Heart left ventricle (tissue), 16 donors: ENCODE measurements around the gene GET3. TPM values are rescaled to one million over a fixed set of nuclear protein-coding genes. Genes with fewer than 3 reads are reported as not detected.

ENCODE experiments used
- ATAC-seq, 4 donors: fragments of 200-7000 bp; cut with Tn5 transposase; one replicate each; pipeline ENCODE4 v1.9.1; 2020 to 2022; ENCODE audit warnings: moderate library complexity in 4 of 4, mild to moderate bottlenecking in 3 of 4, moderate number of reproducible peaks in 1 of 4
- DNase-seq, 5 donors: peaks; one replicate each; pipeline ENCODE4 v3.0.0-alpha.2; 2020
- H3K27ac ChIP-seq, 12 donors: fragments of 200-600 bp; sonication (generic) in 4 of 12; one replicate each; pipeline versions ENCODE4 v1.5.0 to v1.8.0; 2016 to 2022; ENCODE audit warnings: mild to moderate bottlenecking in 2 of 12
- H3K27me3 ChIP-seq, 9 donors: fragments of 200-600 bp; sonication (generic) in 2 of 9; one replicate each; pipeline versions ENCODE4 v1.5.1 to v1.8.0; 2016 to 2022; ENCODE audit warnings: mild to moderate bottlenecking in 3 of 9
- H3K36me3 ChIP-seq, 9 donors: fragments of 200-600 bp; sonication (generic) in 2 of 9; one replicate each; pipeline versions ENCODE4 v1.5.0 to v1.8.0; 2018 to 2022; ENCODE audit warnings: mild to moderate bottlenecking in 2 of 9
- H3K4me1 ChIP-seq, 12 donors: fragments of 200-600 bp; sonication (generic) in 4 of 12; one replicate each; pipeline versions ENCODE4 v1.5.0 to v1.8.0; 2016 to 2022; ENCODE audit warnings: mild to moderate bottlenecking in 3 of 12
- H3K4me3 ChIP-seq, 12 donors: fragments of 200-600 bp; sonication (generic) in 4 of 12; one replicate each; pipeline versions ENCODE4 v1.5.0 to v1.8.0; 2017 to 2022; ENCODE audit warnings: mild to moderate bottlenecking in 9 of 12, moderate library complexity in 4 of 12
- H3K9me3 ChIP-seq, 12 donors: fragments of 200-600 bp; sonication (generic) in 4 of 12; one replicate each; pipeline versions ENCODE4 v1.5.0 to v1.8.0; 2016 to 2022; ENCODE audit warnings: mild to moderate bottlenecking in 1 of 12
- POLR2A ChIP-seq, 2 donors: fragments of 450-650 bp; IDR thresholded peaks; one replicate each; pipeline ENCODE4 v1.6.1; 2017; ENCODE audit warnings: antibody characterized with exemption in 2 of 2, mild to moderate bottlenecking in 2 of 2, moderate library complexity in 2 of 2
- WGBS, 4 donors: extraction: QIAGEN DNeasy Blood & Tissue Kit in 2 of 4; methylation state at CpG; one replicate each; pipeline versions ENCODE4 v1.1.5 to v1.1.7; 2013 to 2018; 5-methylcytosine and 5-hydroxymethylcytosine counted together
- intact Hi-C, 10 donors: fragments of 100-400 bp; cut with DNase I; formaldehyde crosslinking; loops; one replicate each; pipeline versions ENCODE4 v1.11.1 to v1.14.2; 2022
- polyA plus RNA-seq, 2 donors: library from polyadenylated mRNA; stranded (reverse); fragments of 200-250 nt; gene quantifications; one replicate each; pipeline ENCODE4 v1.2.3, GENCODE V29; 2013
- total RNA-seq, 9 donors: library from RNA; depleted of rRNA in 2 of 9; stranded (reverse); fragments of >200 nt in 2 of 9; fragmentation: NEBNext Ultra II Directional in 3 of 9; extraction: Animal tissue kit (Norgen Biotek cat#: 25700) in 3 of 9; gene quantifications; one replicate each; pipeline versions ENCODE4 v1.1.0 to v1.2.4, GENCODE V29; 2016 to 2023
- TF ChIP-seq, protein P1 (sequence below), 12 donors: fragments of 200-600 bp; sonication (generic) in 4 of 12; IDR thresholded peaks; one replicate each; pipeline versions ENCODE4 v1.5.0 to v1.8.0; 2018 to 2022; ENCODE audit warnings: antibody characterized with exemption in 12 of 12, mild to moderate bottlenecking in 5 of 12
- donor health status: ischemic (EF 13 %, LVEDD 7.1; RV severe dilation, severe dysfunction).
- donor health status: healthy with polysubstance abuse.
- donor health status: DM: no; HTN: yes; CAD: no.
- donor health status: DM: no; HTN: no; CAD: no.
- donor health status: ischemic (EF 25% LVEDD 6.9; RV normal size, moderate dysfunction).
- donor health status: ischemic (EF 25% LVEDD 5.7; RV mildly dilated, moderate dysfunction).
- donor health status: healthy.
- donor health status: DM: yes; HTN: yes; CAD: no.
- donor health status: ischemic (EF 35%, LVEDD 5.7; RV mildly dilated, moderate dysfunction).
- donor health status: nonischemic (EF 11% LVEDD 7.7; RV severe dilation, severe dysfunction).
- donor health status: DM: yes; HTN: yes; CAD: no.
- donor health status: PGD.
- donor health status: ischemic (EF 29% LVEDD 5.4; RV normal size, mild dysfunction).
- donor health status: nonischemic (EF 23%, LVEDD 6.1; RV moderate dilation, normal function).

The GET3 gene
- total and polyA plus RNA-seq, 11 donors, result 54.3 to 133 (median 62.9) TPM

DNA sequence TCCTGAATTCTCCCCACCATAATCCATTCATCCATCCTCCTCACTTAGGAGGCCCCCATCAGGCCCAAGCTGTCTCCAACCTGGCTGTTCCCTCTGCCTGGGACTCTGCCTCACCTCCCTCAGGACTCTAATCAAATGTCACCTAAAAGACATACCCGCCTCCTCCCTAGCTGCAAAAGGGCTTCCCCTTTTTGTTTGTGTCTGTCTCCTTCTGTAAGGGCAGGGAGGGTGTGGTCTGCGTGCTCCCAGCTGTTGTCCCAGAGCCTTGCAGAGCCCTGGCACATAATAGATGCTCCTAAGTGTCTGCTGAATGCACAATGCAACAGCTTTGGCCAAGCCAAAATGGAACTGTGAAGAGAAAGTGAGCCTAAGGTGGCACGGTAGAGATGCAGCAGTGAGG is 7.2 kb upstream of the GET3 start:
- DNase-seq, result no peak
- TF ChIP-seq POLR2A (IDR thresholded peaks at IDR 0.05), result no peak
- TF ChIP-seq, protein P1, sequence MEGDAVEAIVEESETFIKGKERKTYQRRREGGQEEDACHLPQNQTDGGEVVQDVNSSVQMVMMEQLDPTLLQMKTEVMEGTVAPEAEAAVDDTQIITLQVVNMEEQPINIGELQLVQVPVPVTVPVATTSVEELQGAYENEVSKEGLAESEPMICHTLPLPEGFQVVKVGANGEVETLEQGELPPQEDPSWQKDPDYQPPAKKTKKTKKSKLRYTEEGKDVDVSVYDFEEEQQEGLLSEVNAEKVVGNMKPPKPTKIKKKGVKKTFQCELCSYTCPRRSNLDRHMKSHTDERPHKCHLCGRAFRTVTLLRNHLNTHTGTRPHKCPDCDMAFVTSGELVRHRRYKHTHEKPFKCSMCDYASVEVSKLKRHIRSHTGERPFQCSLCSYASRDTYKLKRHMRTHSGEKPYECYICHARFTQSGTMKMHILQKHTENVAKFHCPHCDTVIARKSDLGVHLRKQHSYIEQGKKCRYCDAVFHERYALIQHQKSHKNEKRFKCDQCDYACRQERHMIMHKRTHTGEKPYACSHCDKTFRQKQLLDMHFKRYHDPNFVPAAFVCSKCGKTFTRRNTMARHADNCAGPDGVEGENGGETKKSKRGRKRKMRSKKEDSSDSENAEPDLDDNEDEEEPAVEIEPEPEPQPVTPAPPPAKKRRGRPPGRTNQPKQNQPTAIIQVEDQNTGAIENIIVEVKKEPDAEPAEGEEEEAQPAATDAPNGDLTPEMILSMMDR (IDR thresholded peaks at IDR 0.05), result no peak
- intact Hi-C loops, result no loop called here
- H3K27ac ChIP-seq, result no peak overlapping the region
- peaks cover 0 to 46% (median 32%) of the 10 kb centered on the region in 9 donors for H3K36me3 ChIP-seq
- no peak for ATAC-seq
- H3K4me1 ChIP-seq, result peaks cover 0 to 42% (median 19%) of the 10 kb centered on the region in 12 donors
- no peaks in the 10 kb centered on the region for H3K9me3 ChIP-seq
- H3K4me3 ChIP-seq, result no peak overlapping the region
- H3K27me3 ChIP-seq, result no peaks in the 10 kb centered on the region
- 78 to 84% (median 81%) methylated on average over 3 of the region's 3 CpGs for WGBS, 4 donors

GRCh38 chr19:12731337-12731736 is 6.0 kb upstream of the GET3 start:
- H3K36me3 ChIP-seq, result peaks cover 0 to 46% (median 32%) of the 10 kb centered on the region in 9 donors
- intact Hi-C loops, result no loop called here
- no peak for TF ChIP-seq POLR2A (IDR thresholded peaks at IDR 0.05)
- TF ChIP-seq, protein P1 (IDR thresholded peaks at IDR 0.05), result no peak
- H3K27ac ChIP-seq, result no peak overlapping the region
- H3K9me3 ChIP-seq, result no peaks in the 10 kb centered on the region
- WGBS, 4 donors, result 91 to 93% (median 92%) methylated on average over 10 to 24 of the region's 24 CpGs
- peaks cover 0 to 49% (median 22%) of the 10 kb centered on the region in 12 donors for H3K4me1 ChIP-seq
- no peak overlapping the region for H3K4me3 ChIP-seq
- H3K27me3 ChIP-seq, result no peaks in the 10 kb centered on the region
- ATAC-seq (no peak), DNase-seq (no peak)

DNA sequence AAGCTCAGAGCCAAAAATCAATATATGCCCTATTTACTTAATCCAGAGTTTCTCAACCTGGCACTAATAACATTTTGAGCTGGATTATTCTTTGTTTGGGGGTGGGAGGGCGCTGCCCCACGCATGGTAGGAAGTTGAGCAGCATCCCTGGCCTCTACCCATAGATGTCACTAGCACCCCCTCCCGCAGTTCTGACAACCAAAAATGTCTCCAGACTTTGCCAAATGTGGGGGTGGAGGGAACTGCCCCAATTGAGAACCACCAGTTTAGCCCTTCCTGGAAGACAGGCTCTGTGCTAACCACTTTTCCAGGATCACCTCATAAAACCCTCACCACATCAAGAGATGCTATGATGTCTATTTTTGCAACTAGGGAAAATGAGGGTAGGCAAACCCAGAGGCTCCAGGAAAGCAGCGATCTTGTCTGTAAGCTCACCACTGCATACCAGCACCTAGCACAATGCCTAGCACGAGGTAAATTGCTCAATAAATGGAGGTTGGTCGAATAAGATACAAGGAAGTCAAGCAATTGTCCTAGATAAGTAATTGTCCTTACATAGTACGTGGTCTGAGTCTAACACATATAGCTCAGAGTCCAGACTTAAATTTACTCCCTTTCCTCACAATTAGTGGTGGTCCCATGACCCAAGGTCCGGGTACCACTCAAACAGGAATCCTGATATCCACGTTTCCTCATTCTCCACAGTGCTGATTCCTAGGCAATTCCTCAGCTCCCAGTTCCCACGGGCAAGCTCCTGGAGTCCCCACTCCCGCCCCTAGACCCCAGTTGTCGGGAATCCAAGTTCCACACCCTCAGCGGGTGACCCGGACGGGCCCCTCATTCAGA is 3.7 kb upstream of the GET3 start:
- H3K36me3 ChIP-seq, result peaks cover 0 to 39% (median 32%) of the 10 kb centered on the region in 9 donors
- H3K9me3 ChIP-seq, result no peaks in the 10 kb centered on the region
- peak overlapping the region; percentile 72 to 99 (median 96) for H3K27ac ChIP-seq
- peaks cover 6 to 64% (median 34%) of the 10 kb centered on the region in 12 donors for H3K4me1 ChIP-seq
- TF ChIP-seq POLR2A (IDR thresholded peaks at IDR 0.05), result no peak
- TF ChIP-seq, protein P1 (IDR thresholded peaks at IDR 0.05), result peak in 4 of 12 donors; percentile 12 to 29 (median 21)
- H3K4me3 ChIP-seq, result peak overlapping the region; percentile 66 to 99 (median 94)
- DNase-seq, result no peak
- no peaks in the 10 kb centered on the region for H3K27me3 ChIP-seq
- 2 to 4% (median 2%) methylated on average over 15 of the region's 15 CpGs for WGBS, 4 donors
- ATAC-seq, result no peak
- intact Hi-C loops, result loop anchor here in 1 of 10 donors (2.0 kb wide), 1 partner anchor 41 kb away; the partner anchor contains the start of gene HOOK2

DNA sequence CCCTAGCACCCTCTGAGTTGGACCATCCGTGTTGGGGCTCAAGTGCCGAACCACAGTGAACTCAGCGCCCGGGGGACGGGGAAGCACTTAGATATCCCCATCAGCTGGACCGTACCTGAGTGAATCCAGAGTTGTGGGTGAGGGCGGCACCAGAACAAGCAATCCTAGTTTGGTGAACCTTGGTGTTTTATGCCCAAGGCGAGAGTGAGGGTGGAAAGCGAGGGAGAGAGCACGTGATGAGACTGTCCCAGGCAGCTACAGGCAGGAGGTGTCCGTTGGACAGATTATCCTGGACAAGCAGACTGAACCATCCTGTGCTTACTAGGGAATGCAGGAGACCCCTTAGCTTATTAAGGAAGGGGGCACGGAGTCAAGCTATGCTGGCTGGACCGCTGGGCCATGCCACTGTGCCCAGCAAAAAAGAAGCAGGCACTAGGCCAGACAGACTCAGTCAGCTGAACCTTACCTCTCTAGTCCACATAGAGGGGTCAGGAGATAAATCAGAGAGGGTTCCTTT is 596 bp downstream of the GET3 start:
- WGBS, 4 donors, result 12 to 13% (median 12%) methylated on average over 11 to 13 of the region's 13 CpGs
- H3K4me3 ChIP-seq, result peak overlapping the region; percentile 64 to 96 (median 81)
- no peaks in the 10 kb centered on the region for H3K27me3 ChIP-seq
- peaks cover 0 to 42% (median 38%) of the 10 kb centered on the region in 9 donors for H3K36me3 ChIP-seq
- no peak for DNase-seq
- no peak for TF ChIP-seq POLR2A (IDR thresholded peaks at IDR 0.05)
- TF ChIP-seq, protein P1 (IDR thresholded peaks at IDR 0.05), result no peak
- intact Hi-C loops, result loop anchor here in 2 of 10 donors (1.0 to 2.0 kb wide), 2 partner anchors 15 to 37 kb away; partner anchors contain the start of genes HOOK2 (in 1 of the 2) and TNPO2 (in 1 of the 2)
- no peak for ATAC-seq
- H3K4me1 ChIP-seq, result peaks cover 6 to 37% (median 28%) of the 10 kb centered on the region in 12 donors
- H3K9me3 ChIP-seq, result no peaks in the 10 kb centered on the region
- peak overlapping the region in 8 of 12 donors; percentile 84 to 97 (median 94) for H3K27ac ChIP-seq
